Adrenal gland (tissue), 5 donors: ENCODE data around the gene SUSD3.

Source experiments
- CTCF ChIP-seq, 6 experiments: fragments of 450-650 bp in 4 of 6; fragments of 200-600 bp in 2 of 6; sonication (generic) in 1 of 6; IDR thresholded peaks; 1 replicate in 5 of 6; 2 replicates in 1 of 6; pipeline versions ENCODE4 v1.5.1 to v1.8.0; 2016 to 2021; ENCODE audit warnings: antibody characterized with exemption in 6 of 6, mild to moderate bottlenecking in 2 of 6, moderate library complexity in 1 of 6
- POLR2A ChIP-seq, 2 donors: fragments of 450-650 bp; IDR thresholded peaks; one replicate each; pipeline ENCODE4 v1.6.1; 2017; ENCODE audit warnings: antibody characterized with exemption in 2 of 2, mild to moderate bottlenecking in 2 of 2, moderate library complexity in 1 of 2
- donor health status: DM: no; HTN: no; CAD: no.

DNA sequence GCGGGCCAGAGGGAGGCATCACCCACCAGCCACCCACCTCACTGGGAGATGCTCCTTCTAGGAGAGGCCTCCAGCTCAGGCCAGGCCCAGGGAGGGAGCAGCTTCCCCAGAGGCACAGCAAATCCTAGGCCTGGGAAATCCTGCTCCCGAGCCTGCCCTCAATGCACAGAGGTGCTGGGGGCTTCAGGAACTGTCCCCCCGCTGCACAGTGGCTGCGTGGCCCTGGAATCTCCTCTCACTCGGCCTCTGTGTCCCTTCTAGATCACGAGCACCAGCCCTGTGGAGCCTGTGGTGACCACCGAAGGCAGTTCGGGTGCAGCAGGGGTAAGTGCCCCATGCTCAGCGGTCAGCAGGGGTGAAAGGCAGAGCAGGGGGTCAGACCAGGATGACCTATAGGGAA lies 36.4 kb upstream of the SUSD3 start:
- TF ChIP-seq CTCF (IDR thresholded peaks at IDR 0.05): no peak
- no peak for TF ChIP-seq POLR2A (IDR thresholded peaks at IDR 0.05)
